Ureter (tissue), 1 donor: Measurements from ENCODE around the gene PLS3. TPM values are rescaled to one million over a fixed set of nuclear protein-coding genes. Genes with fewer than 3 reads are reported as not detected.

ENCODE experiments used
- DNase-seq: peaks from one replicate; pipeline ENCODE4 v3.0.0-alpha.2; 2020; ENCODE audit warnings: low spot score
- total RNA-seq: library from RNA; stranded (reverse); gene quantifications from one replicate; pipeline ENCODE4 v1.2.4, GENCODE V29; 2023
- donor health status: DM: yes; HTN: yes; CAD: no.

The PLS3 gene
- total RNA-seq, 1 donor from 2014 or later: 119 TPM

DNA sequence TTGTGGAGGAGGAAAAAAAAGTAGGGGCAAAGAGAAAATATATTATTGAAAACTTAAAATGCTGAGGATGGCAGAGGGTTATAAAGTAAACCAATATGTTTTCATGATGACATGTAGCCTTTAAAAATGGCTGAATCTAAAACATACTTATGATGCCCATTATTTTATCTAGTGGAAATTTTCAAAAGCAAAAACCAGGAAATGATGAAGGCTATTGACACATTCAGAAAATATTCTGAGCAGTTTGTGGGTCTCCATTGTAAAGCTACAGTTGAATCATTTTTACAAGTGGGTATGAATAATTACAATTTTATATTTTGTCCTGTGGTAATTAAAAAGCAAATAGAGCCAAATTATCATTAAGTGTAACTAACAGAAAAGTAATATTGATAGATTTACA is 10.7 kb downstream of the PLS3 start:
- no peak for DNase-seq

DNA sequence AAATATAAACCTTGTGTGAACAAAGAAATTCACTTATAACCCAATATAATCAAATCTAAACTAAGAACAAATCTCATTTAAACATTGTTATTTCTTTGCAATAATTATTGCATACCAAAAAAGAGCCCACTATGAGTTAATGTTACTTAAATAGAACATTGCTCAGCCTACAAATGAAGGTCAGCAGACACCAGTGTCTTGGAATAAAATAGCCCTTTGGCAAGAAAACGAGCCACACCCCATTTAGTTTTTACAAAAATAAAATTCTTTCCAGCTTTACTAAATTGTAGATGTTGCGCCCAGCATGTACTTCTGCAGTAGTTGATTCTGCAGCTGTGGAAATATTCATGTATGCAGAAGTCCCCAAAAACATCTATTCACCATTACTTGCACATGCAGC is 12.2 kb downstream of the PLS3 start:
- DNase-seq: no peak

DNA sequence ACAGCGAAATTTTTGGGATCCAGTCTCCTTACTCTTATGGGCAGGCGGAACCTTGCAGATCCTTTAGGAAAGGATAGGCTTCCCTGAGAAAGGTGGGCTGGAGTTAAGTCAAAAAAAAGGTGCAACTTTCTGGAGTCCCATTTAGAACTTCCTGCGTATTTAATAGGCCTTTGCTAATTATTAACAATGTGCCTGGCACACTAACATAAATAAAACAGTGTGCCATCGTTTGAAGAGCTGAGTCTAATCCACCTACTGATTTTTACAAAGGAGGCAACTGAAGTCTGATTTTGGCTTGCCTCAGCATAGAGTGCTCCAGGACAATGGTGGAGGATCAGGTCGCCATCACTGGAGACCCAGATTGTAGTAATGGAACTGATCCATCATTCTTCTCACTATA is 15.7 kb downstream of the PLS3 start:
- DNase-seq: no peak

DNA sequence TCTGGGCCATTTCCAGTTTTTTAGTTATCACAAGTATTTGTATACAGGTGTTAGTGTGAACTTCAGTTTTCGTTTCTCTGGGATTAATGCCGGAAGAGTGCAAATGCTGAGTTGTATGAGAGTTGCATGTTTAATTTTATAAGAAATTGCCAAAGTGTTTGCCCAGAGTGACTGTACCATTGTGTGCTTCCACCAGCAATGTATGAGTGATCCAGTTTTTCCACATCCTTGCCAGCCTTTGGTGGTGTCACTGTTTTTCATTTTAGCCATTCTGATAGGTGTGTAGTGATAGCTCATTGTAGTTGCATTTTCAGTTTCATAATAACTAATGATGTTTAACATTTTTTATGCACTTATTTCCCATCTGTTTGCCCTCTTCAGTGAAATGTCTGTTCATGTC is 18.4 kb downstream of the PLS3 start:
- DNase-seq: no peak

DNA sequence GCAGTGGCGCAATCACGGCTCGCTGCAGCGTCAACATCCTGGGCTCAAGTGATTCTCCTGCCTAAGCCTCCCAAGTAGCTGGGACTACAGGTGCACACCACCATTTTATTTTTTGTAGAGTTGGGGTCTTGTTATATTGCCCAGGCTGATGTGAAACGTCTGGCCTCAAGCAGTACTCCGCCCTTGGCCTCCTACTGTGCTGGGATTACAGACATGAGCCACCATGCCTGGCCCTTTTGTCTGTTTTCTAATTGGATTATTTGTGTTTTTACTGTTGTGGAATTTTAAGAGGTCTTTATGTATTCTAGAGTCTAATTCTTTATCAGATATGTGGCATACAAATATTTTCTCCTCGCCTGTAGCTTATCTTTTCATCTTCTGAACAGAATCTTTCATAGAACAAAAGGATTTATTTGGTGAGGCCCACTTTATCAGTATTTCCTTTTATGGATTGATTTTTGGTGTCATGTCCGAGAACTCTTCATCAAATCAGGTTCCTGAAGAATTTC is 18.9 kb downstream of the PLS3 start:
- DNase-seq: no peak

DNA sequence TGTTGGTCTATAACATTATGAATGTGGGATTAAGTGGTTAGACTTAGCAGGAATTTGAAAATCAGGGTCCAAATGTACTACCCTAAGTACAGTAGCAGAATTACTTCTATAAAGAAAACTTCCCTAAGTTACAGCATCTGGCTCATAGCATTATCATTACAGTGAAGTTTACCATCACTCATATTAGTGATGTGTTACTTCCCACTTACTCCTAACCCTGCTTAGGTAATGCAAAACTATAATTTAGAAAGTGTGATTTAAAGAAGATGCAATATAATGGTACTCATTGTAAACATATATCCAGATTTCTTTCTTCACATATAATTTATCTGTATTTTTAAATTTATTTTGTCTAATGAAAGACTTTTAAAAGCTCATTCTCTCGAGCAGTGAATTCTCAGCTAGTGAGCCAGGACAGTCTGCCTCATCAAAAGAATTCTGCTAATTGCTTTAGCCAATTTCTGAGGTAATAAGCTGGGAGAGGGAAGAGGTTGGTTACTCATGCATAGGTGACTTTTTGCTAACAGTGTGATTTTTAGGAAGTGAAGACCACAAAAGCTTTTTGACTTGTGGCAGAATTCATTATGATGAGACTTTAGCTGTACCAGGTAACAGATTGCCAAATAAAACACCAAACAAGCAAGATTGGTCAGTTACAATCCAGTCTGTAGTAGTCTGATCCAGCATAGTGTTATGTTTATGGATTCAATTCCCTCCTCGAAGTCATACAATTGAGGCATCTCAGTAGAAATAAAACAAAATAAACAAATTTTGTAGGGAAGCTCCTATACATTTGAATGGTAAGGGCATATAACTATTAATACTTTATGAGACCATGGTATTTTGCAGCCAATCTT is 21.0 kb downstream of the PLS3 start:
- no peak for DNase-seq

DNA sequence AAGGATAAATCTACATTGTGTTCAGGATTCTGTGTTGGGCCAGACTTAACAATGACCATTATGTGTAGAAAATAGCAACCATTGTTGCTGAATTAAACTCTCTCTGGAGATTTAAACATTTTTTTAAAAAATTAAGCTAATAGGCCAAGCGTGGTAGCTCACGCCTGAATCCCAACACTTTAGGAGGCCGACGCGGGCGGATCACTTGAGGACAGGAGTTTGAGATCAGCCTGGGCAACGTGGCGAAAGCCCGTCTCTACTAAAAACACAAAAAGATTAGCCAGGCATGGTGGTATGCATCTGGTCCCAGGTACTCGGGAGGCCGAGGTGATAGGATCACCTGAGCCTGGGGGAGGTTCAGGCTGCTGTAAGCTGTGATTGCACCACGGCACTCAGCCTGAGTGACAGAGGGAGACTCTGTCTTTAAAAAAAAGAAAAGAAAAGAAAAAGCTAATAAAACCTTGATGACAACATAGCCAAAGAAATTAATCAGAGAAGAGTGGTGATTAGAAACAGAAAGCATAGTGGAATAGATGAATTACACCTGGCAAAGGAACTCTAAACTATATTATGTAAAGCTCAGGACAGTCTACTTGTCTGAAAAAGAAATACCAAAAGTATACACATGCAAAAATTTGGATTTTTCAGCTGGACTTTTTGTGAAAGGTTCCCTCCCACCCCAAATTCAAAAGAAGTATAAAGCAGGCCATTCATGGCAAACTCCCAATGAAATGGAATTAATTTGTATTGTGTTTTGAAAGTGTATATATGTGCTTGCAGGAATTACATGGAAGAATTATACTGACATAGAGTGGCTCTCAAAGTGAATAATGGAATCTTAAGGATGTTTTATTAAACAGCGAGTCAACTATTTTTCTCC is 21.9 kb downstream of the PLS3 start:
- no peak for DNase-seq

DNA sequence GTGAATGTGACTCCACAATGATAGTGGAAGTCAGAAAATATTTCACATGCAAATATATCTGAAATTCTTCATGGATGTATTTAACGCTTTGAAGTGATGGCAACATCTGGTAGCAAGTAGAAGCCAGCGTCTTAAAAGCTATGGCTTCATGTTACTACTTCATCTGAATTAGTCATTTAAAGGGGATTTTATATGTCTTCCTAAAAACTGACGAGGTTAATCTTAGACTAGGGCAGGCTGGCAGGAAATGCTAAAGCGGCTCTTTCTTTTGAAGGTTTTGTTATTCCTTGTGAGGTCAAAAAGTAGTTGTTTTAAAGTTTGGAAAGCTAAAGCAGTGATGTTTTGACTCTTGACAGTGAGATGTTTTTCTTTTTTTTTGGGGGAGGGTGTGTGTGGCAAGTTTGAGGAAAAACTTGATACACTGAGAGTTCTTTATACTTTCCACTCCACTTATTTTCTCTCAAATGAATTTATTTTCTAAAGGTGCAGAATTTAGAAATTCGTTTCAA is 22.6 kb downstream of the PLS3 start:
- DNase-seq: no peak

DNA sequence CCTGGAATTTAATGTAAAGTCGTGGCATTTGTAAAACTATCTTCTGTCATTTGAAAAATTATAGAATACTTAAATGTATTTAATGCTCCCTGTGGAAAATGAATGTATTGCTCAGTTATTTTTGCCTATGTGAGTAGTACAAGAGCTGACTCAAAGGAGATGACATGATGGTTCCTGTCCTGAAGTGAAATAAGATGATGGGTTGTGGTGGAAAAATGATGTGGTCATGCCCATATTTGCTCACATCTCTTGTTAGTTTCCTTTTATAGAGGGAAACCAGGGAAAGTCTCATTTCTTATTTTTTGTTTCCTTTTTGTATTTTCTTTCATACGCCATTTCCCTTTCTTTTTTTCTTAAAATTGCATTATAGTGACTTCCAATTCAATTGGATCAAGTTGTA is 23.7 kb downstream of the PLS3 start:
- no peak for DNase-seq

DNA sequence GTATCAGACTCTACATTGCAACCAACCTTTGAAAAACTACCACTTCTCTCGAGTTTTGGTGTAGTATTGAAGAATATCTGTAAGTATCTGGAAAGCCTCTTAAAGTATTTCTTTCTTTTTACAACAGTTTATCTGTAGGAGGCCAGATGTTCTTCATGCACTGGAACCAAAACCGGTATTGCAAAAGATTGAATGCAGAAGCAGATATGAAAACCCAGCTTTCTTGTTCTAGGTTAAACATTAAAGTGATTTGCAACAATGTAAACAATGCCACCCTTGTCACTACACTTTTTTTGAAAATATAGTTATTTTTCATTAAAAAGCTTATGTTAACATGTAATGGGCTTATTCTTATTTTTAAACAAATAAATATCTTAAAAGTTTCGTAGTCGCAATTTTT is 27.2 kb downstream of the PLS3 start:
- DNase-seq: no peak

DNA sequence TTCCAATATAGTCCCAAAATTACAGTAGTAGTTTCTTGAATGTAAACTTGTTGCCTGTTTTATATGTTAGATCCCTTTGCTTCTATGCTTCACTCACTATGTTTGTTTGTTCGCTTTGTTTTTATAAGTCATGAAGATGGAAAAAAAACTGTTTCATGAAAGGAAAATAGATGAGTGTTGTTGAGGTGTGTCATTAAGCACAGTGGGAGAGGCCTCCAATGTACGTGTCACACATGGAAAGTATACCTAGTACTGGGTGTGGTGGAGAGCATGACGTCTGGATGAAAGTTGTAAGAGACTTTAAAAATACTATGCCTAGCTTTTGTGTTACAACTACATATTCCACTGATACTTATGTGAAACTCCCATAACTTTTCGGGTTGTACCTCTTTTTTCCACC is 28.4 kb downstream of the PLS3 start:
- DNase-seq: no peak

DNA sequence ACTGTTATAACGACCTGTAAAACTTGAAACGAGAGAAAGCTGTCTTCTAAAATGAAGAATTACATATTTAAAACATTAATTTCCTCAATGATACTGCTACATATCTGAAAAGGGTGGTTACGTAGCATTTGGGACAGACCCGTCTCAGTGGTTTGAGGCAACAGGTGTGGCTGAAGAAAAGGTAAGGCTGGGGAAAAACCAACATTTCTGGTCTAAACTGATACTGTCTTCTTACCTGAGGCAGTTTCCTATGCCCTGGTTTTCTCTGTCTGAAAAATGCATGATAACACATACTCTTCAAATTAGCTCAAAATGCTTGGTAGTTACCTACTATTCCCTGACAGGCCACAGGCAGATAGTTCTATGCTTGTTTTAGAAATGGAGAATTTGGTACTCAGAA is 30.4 kb downstream of the PLS3 start:
- no peak for DNase-seq

DNA sequence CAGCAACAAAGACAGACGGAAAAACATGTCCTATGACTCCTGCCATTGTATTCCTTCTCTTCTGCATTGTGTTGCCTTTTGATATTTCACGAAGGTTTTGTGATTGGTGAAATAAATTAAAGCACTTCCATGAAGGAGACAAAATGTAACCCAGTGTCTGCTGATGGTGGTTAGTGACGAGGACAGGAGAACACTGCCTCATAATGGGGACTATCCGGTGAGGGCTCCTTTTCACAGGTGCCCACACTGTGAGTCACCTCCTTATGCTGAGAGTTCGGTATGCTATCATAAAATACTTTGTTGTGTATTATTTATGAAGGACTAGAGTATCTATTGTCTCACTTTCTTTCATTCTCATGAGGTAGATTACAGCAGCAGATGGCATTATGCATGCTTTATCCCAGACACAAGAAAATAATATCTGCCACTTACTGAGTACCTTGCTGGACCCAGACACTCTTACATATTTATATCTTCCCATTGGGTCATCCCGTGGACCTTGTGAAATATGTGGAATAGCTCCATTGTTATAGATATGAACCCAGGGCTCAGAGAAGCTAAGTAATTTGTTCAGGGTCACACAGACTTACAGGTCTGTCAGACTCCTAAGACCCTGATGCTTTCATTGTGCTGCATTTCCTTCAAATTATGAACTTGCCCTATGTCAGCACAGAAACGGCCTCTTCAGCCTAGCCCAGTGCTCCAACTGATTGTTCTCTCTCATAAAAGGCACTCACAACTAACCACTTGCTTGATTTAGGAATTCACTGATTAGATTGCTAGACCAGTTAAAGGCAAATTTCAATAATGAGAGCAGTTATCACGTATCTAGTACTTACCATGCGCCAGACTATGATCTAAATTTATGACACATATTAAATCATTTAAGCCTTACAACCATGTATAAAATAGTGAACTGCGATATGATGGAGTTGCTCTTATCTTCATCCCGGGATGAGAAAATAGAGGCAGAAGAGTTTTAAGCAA is 31.2 kb downstream of the PLS3 start:
- no peak for DNase-seq

DNA sequence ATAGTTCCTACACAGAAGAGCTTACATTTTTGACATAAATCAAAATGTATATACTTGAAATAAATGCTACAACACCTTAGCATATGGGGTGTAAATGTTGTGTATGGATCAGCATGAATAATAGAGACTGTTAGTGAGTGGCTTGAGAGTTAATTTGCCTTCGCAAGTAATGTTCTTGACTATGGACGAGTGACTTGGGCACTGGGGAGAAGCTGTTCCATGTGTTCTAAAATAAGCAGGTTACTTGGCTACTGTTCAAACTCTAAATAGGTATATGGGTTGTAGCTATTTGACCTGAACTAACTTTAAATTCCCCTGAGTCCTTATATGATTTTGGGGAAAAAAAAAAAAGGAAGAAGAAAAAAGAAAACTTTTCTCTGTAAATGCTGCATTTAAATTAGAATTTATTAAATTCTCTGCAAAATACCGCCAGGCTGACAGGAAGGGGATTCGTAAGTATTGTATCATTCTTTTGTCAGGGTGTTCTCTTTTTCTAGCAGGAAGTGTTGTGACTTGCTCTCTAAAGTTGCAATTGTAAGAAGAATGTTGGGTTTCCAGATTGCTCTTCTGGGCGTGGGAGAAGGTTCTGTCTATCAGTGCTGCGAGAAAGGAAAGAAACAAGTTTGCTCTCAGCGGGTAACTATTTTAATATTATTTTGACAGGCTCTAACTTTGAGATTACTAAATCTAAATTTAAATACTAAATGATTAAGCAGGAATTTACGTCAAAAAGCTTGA is 32.2 kb downstream of the PLS3 start:
- DNase-seq: no peak

DNA sequence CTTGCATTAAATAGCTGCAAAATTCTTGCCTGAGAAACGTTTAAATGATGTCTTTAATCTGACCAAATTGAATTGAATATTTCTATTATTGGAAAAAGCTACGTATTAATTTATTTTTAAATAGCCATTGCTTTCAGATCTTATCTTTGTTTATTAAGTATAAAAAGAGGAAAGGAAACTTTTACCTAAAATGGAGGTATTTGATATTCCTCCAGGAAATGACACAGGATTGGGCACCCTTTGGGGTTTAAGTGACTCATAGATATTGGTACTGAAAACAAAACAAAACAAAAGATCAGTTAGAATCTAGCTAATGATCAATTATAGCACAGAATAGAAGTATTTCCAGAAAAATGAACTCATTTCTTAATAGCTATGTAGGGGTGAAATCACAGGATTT is 34.1 kb downstream of the PLS3 start:
- no peak for DNase-seq

DNA sequence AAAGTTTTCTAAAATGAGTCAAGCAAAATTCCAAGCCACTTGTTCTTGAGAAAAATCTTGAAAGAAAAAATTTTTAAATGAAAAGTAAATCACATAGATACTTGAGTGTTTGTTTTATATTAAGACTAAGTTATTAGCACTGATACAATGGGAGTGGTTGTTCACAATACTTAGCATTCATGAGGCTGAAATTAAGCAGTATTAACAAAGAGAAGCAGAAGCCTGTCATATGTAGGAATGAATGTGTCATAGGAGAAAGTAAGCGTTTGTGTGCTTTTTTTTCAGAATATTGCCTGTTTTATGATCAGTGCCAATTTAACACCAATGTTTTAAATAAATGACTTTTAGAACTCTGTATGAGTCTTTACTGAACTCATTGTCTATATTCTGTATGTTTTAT is 37.6 kb downstream of the PLS3 start:
- no peak for DNase-seq

DNA sequence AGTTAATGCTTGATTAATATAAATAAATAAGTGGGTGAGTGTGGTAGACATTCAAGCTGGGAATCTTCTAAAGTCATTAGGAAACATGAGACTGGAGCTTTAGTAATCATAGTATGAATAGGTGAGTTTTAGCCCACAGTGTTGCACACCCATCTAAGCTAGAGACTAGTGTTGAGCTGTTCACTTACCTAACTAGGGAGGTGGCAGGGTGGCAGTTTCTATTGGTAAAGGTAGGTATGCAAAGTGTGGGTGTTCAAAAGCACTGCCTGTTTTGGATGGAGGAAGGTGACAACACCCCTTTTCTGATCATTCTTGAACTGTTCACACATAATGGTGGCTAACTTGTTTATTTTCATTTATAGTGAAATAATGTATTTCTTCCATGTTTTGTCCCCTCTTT is 41.3 kb downstream of the PLS3 start:
- no peak for DNase-seq

DNA sequence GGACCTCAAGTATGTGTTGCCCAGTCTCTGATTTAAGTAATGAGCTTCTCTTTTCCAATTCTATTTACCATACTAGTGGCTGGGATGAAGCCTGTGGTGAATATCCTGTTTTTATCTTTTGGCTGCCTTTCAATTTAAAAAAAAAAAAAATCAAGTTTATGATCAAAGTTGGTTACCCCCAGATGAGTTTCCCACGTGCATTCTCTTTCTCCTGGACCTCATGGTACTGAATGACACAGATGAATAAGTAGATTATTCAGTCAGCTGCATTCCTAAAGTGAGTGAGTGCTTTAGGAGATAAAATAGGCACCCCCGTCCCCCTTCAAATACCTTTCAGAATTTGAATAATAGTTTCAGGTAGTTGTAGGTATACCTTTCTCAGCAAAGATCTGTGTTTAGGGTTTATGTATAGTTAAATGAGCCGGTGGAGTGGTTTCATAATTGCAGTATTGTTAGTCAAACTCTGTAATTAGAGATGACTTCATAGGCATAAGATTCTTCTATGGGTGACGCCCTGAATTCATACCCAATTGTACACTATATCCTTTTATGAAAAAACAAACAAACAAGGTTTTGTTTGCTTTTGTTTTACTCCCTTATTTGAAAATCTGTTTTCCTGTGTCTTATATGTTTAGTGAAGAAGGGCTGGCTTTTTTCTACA is 41.9 kb downstream of the PLS3 start:
- no peak for DNase-seq

DNA sequence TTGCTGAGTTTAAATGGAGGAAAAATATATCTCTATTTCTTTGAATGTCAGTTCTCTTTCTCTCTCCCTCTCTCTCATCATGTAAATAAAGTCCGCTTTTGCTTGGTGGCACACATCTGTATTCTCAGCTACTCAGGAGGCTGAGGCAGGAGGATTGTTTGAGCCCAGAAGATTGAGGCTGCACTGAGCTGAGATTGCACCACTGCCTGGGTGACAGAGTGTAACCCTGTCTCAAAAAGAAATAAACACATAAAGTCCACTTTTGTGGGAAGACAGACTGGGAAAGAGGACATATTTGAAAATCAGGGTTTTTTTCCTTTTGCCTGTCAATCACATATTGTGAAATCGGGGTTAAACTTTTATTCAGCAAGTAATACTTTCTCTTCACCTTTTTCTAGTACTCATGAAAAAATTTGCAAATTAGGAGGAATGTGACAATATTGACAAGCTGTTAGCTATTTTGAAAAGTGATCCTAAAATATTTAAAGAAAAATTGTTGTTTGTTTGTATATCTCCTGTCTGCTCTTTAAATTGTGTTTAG is 42.6 kb downstream of the PLS3 start:
- DNase-seq: no peak

DNA sequence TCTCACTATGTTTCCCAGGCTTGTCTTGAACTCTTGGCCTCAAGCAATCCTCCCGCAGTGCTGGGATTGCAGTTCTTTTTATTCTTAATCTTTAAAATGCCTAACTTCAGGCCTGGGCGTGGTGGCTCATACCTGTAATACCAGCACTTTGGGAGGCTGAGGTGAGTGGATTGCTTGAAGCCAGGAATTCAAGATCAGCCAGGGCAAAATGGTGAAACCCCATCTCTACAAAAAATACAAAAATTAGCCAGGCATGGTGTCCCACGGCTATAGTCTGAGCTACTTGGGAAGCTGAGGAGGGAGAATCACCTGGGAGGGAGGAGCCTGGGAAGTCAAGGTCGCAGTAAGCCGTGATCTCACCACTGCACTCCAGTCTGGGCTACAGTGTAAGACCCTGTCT is 45.9 kb downstream of the PLS3 start:
- no peak for DNase-seq
